ENCODE data around the gene BHLHE40.

BHLHE40 gene

DNA sequence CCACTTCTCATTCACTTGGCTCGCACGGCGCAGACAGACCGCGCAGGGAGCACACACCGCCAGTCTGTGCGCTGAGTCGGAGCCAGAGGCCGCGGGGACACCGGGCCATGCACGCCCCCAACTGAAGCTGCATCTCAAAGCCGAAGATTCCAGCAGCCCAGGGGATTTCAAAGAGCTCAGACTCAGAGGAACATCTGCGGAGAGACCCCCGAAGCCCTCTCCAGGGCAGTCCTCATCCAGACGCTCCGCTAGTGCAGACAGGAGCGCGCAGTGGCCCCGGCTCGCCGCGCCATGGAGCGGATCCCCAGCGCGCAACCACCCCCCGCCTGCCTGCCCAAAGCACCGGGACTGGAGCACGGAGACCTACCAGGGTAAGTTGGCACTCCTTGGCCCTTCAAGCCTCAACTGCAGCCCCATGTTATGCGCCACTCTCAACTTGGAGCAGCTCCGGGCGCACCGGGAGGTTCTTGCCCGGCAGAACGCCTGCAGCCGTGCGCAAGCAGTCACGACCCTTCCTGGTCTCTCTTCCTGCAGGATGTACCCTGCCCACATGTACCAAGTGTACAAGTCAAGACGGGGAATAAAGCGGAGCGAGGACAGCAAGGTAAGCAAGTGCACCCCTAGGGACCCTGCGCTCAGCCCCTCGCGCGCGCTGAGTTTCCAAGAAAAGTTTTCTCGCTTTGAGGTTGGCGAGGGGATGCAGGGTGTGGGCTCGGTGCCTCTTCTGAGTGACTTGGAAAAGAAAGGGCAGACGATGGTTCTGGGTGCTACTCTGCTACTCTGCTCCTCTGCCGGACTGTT is at the start of gene BHLHE40:
TSS of gene BHLHE40 (plus strand) at position 10 of the 801 bp plus-strand sequence. CDS start at position 292, 282 bp downstream.
- peak; percentile 60 for ATAC-seq
- no peak for TF ChIP-seq ESRRG (CRISPR knock-in tag; IDR thresholded peaks at IDR 0.05)
- no peak for TF ChIP-seq SNAI2 (CRISPR knock-in tag; IDR thresholded peaks at IDR 0.05)
- no peak for TF ChIP-seq PPARA (CRISPR knock-in tag; IDR thresholded peaks at IDR 0.05; ENCODE audit: borderline replicate concordance)
- TF ChIP-seq RARB (CRISPR knock-in tag; IDR thresholded peaks at IDR 0.05): no peak
- TF ChIP-seq TOX (CRISPR knock-in tag; IDR thresholded peaks at IDR 0.05; ENCODE audit: borderline replicate concordance): no peak
- TF ChIP-seq, protein P1, sequence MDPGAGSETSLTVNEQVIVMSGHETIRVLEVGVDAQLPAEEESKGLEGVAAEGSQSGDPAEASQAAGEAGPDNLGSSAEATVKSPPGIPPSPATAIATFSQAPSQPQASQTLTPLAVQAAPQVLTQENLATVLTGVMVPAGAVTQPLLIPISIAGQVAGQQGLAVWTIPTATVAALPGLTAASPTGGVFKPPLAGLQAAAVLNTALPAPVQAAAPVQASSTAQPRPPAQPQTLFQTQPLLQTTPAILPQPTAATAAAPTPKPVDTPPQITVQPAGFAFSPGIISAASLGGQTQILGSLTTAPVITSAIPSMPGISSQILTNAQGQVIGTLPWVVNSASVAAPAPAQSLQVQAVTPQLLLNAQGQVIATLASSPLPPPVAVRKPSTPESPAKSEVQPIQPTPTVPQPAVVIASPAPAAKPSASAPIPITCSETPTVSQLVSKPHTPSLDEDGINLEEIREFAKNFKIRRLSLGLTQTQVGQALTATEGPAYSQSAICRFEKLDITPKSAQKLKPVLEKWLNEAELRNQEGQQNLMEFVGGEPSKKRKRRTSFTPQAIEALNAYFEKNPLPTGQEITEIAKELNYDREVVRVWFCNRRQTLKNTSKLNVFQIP (CRISPR knock-in tag; IDR thresholded peaks at IDR 0.05; ENCODE audit: borderline replicate concordance, low read depth): no peak
- TF ChIP-seq, protein P2, sequence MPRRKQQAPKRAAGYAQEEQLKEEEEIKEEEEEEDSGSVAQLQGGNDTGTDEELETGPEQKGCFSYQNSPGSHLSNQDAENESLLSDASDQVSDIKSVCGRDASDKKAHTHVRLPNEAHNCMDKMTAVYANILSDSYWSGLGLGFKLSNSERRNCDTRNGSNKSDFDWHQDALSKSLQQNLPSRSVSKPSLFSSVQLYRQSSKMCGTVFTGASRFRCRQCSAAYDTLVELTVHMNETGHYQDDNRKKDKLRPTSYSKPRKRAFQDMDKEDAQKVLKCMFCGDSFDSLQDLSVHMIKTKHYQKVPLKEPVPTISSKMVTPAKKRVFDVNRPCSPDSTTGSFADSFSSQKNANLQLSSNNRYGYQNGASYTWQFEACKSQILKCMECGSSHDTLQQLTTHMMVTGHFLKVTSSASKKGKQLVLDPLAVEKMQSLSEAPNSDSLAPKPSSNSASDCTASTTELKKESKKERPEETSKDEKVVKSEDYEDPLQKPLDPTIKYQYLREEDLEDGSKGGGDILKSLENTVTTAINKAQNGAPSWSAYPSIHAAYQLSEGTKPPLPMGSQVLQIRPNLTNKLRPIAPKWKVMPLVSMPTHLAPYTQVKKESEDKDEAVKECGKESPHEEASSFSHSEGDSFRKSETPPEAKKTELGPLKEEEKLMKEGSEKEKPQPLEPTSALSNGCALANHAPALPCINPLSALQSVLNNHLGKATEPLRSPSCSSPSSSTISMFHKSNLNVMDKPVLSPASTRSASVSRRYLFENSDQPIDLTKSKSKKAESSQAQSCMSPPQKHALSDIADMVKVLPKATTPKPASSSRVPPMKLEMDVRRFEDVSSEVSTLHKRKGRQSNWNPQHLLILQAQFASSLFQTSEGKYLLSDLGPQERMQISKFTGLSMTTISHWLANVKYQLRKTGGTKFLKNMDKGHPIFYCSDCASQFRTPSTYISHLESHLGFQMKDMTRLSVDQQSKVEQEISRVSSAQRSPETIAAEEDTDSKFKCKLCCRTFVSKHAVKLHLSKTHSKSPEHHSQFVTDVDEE (CRISPR knock-in tag; IDR thresholded peaks at IDR 0.05): no peak

DNA sequence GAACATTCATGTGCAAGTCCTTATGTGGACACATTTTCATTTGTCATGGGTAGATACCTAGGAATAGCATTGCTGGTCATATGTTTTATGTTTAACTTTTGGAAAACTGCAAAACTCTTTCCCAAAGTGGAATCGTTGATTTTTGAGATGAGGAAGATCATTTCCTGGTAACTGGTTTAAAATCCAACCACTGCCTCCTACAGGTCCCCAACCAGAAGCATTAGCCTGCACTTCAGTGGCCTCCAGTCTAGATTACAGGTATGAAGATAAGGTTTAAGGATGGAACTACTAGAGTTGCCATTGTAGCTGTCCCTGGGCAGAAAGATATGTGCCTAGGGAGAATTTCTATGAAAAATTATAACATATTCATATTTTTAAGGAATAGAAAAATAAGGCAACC is 48.7 kb upstream of the BHLHE40 start:
- TF ChIP-seq ZC3H10 (CRISPR knock-in tag; IDR thresholded peaks at IDR 0.05): no peak
- TF ChIP-seq, protein P1 (CRISPR knock-in tag; IDR thresholded peaks at IDR 0.05; ENCODE audit: borderline replicate concordance, low read depth): no peak
- TF ChIP-seq ZNF70 (CRISPR knock-in tag; IDR thresholded peaks at IDR 0.05): no peak
- no peak for TF ChIP-seq ZFP3 (CRISPR knock-in tag; IDR thresholded peaks at IDR 0.05)
- TF ChIP-seq, protein P3, sequence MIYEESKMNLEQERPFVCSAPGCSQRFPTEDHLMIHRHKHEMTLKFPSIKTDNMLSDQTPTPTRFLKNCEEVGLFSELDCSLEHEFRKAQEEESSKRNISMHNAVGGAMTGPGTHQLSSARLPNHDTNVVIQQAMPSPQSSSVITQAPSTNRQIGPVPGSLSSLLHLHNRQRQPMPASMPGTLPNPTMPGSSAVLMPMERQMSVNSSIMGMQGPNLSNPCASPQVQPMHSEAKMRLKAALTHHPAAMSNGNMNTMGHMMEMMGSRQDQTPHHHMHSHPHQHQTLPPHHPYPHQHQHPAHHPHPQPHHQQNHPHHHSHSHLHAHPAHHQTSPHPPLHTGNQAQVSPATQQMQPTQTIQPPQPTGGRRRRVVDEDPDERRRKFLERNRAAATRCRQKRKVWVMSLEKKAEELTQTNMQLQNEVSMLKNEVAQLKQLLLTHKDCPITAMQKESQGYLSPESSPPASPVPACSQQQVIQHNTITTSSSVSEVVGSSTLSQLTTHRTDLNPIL (CRISPR knock-in tag; IDR thresholded peaks at IDR 0.05; ENCODE audit: low read depth): no peak
- TF ChIP-seq, protein P2 (CRISPR knock-in tag; IDR thresholded peaks at IDR 0.05): no peak
- TF ChIP-seq ESRRG (CRISPR knock-in tag; IDR thresholded peaks at IDR 0.05): no peak
- TF ChIP-seq, protein P4, sequence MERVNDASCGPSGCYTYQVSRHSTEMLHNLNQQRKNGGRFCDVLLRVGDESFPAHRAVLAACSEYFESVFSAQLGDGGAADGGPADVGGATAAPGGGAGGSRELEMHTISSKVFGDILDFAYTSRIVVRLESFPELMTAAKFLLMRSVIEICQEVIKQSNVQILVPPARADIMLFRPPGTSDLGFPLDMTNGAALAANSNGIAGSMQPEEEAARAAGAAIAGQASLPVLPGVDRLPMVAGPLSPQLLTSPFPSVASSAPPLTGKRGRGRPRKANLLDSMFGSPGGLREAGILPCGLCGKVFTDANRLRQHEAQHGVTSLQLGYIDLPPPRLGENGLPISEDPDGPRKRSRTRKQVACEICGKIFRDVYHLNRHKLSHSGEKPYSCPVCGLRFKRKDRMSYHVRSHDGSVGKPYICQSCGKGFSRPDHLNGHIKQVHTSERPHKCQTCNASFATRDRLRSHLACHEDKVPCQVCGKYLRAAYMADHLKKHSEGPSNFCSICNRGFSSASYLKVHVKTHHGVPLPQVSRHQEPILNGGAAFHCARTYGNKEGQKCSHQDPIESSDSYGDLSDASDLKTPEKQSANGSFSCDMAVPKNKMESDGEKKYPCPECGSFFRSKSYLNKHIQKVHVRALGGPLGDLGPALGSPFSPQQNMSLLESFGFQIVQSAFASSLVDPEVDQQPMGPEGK (CRISPR knock-in tag; IDR thresholded peaks at IDR 0.05; ENCODE audit: borderline replicate concordance): no peak
- TF ChIP-seq PPARA (CRISPR knock-in tag; IDR thresholded peaks at IDR 0.05; ENCODE audit: borderline replicate concordance): no peak
- ATAC-seq: no peak

DNA sequence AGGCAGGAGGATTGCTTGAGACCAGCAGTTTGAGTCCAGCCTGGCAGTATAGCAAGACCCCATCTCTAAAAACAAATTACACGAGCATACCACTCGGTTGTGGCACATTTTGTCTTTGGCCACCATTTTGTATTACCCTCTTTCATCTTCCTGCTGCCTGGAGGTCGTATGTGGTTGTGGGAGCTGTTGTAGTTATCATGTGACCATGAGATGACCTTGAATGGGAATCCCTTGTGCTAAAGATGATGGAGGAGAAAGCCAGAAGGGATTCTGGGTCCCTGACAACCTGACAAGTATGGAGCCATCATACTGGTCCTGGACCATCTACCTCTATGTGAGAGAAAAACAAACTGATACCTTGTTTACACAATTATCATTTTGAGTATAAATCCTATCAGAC is 45.2 kb upstream of the BHLHE40 start:
- ATAC-seq: no peak
- TF ChIP-seq ISL1 (CRISPR knock-in tag; IDR thresholded peaks at IDR 0.05) (no peak), ZNF70 (CRISPR knock-in tag; IDR thresholded peaks at IDR 0.05) (no peak), ESRRG (CRISPR knock-in tag; IDR thresholded peaks at IDR 0.05) (no peak)
- TF ChIP-seq, protein P1 (CRISPR knock-in tag; IDR thresholded peaks at IDR 0.05; ENCODE audit: borderline replicate concordance, low read depth): no peak
